Ramos (cell line): ENCODE measurements around the gene RNU1-3.
"Not testable (repeated sequence)": the region's sequence is repeated elsewhere in the genome, so short reads cannot be mapped to it uniquely, and the experiment has no call there.

Experiments
- in situ Hi-C: fragments of 300-500 bp; cut with MboI; formaldehyde crosslinking; loops from one replicate; pipeline ENCODE4 v1.14.3; 2022; ENCODE audit warnings: low sequenced_read_pairs; ENCODE audit not compliant: unreplicated experiment

The RNU1-3 gene

DNA sequence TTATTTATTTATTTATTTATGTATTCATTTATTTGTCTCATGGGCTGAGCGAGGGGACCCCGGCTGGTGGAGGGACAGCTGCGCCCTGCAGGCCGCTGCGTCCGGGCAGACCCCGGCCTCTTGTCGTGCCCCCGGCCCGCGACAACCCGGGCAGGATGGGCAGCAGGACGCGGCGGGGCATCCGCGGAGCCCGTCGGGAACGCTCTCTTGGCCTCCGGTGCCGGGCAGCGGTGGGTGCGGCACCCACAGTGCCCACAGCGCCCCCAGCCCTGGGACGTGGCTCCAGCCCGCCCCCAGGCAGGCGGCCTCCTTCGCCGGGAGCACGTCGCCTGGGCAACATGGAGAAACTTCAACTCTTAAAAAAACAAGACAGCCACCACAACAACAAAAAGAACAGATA lies 8.5 kb downstream of the RNU1-3 start:
- in situ Hi-C loops, result not testable (repeated sequence)

- in situ Hi-C loops, result not testable (repeated sequence)
Observed at GRCh38 chr1:16656981-16657683, 9.6 kb downstream of the RNU1-3 start.

DNA sequence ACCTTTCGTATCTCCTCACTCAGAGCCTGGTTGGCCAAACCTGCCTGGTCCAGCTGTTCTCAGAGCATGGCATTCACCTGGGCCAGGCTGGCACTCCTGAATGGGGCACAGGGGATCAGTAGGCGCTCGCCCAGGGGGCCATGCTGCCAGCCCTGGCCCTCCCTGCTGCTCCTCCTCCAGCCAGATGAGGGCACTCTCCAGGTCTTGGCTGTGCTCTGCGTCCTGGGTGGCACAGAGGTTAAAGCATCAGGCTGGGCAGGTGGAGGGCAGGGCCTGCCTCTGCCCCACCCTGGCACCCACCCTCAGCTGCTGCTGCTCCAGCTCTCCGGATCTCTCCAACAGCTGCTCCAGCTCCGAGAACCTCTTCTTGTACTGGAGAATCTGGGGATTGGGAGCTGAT lies 10.2 kb downstream of the RNU1-3 start:
- in situ Hi-C loops, result not testable (repeated sequence)

GRCh38 chr1:16651560-16651959 lies 15.2 kb downstream of the RNU1-3 start:
- in situ Hi-C loops, result not testable (repeated sequence)

DNA sequence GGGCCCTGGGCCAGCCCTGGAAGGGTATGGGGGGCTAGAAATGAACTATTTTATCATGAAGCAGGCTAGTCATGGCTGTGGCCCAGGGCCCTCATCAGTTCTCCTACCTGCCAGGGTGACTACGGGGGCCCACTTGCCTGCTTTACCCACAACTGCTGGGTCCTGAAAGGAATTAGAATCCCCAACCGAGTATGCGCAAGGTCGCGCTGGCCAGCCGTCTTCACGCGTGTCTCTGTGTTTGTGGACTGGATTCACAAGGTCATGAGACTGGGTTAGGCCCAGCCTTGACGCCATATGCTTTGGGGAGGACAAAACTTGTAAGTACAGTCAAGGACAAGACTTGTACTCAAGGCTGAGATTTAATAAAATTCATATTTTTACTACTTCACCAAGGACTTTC lies 16.8 kb downstream of the RNU1-3 start:
- in situ Hi-C loops, result loop anchor here (25.0 kb wide), 1 partner anchor 787 kb away; the partner anchor contains the start of gene RCC2

GRCh38 chr1:16649390-16649789 lies 17.4 kb downstream of the RNU1-3 start:
- in situ Hi-C loops, result loop anchor here (25.0 kb wide), 1 partner anchor 788 kb away; the partner anchor contains the start of gene RCC2

- in situ Hi-C loops, result loop anchor here (25.0 kb wide), 1 partner anchor 789 kb away; the partner anchor contains the start of gene RCC2
Observed at GRCh38 chr1:16648756-16649155, 18.0 kb downstream of the RNU1-3 start.

DNA sequence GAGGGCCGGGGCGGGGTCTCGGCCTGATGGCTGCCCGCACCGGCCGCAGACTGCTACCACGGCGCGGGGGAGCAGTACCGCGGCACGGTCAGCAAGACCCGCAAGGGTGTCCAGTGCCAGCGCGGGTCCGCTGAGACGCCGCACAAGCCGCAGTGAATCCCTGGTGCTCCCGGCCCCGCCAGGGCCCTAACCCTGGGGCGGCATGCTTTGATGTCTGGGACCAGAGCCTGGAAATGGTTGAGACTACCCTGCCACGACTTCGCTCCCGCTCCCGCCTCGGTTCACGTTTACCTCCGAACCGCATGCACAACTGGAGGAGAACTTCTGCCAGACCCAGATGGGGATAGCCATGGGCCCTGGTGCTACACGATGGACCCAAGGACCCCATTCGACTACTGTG lies 18.5 kb downstream of the RNU1-3 start:
- in situ Hi-C loops, result loop anchor here (25.0 kb wide), 1 partner anchor 789 kb away; the partner anchor contains the start of gene RCC2

DNA sequence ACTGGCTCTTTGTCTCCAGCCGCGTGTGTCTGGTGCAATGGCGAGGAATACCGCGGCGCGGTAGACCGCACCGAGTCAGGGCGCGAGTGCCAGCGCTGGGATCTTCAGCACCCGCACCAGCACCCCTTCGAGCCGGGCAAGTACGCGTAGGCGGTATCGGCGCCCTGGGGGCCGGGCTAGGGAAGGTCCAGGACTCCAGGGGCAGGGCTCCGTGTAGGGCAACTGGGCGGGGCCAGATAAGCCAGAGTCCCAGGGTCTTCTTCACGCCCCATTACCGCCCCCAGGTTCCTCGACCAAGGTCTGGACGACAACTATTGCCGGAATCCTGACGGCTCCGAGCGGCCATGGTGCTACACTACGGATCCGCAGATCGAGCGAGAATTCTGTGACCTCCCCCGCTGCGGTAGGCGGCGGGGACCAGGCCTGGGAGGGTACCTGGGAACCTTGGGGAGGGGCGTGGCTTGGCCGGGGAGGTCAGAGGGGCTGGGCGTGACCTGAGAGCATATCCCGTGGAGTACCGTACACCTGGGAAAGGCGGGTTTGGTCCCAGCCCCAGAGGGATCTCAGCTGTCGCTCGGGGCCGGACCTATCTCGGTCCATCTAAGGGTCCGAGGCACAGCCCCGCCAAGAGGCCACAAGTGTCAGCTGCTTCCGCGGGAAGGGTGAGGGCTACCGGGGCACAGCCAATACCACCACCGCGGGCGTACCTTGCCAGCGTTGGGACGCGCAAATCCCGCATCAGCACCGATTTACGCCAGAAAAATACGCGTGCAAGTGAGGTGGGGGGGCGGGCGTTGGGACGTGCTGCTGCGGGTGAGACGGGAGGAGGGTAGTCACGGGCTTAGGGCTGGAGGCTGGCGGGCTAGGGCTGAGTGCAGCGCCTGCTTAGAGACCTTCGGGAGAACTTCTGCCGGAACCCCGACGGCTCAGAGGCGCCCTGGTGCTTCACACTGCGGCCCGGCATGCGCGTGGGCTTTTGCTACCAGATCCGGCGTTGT lies 19.3 kb downstream of the RNU1-3 start:
- in situ Hi-C loops, result loop anchor here (25.0 kb wide), 1 partner anchor 790 kb away; the partner anchor contains the start of gene RCC2

DNA sequence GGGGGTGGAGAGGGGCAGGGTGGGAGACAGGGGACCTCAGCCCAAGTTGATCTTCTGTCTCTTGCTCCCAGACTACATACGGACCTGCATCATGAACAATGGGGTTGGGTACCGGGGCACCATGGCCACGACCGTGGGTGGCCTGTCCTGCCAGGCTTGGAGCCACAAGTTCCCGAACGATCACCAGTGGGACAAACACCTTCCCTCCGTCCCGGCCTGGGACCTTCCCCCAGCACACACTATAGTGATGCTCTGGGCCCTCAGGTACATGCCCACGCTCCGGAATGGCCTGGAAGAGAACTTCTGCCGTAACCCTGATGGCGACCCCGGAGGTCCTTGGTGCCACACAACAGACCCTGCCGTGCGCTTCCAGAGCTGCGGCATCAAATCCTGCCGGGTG lies 20.0 kb downstream of the RNU1-3 start:
- in situ Hi-C loops, result loop anchor here (25.0 kb wide), 1 partner anchor 791 kb away; the partner anchor contains the start of gene RCC2

GRCh38 chr1:16646061-16646664 lies 20.6 kb downstream of the RNU1-3 start:
- in situ Hi-C loops, result loop anchor here (25.0 kb wide), 1 partner anchor 791 kb away; the partner anchor contains the start of gene RCC2

DNA sequence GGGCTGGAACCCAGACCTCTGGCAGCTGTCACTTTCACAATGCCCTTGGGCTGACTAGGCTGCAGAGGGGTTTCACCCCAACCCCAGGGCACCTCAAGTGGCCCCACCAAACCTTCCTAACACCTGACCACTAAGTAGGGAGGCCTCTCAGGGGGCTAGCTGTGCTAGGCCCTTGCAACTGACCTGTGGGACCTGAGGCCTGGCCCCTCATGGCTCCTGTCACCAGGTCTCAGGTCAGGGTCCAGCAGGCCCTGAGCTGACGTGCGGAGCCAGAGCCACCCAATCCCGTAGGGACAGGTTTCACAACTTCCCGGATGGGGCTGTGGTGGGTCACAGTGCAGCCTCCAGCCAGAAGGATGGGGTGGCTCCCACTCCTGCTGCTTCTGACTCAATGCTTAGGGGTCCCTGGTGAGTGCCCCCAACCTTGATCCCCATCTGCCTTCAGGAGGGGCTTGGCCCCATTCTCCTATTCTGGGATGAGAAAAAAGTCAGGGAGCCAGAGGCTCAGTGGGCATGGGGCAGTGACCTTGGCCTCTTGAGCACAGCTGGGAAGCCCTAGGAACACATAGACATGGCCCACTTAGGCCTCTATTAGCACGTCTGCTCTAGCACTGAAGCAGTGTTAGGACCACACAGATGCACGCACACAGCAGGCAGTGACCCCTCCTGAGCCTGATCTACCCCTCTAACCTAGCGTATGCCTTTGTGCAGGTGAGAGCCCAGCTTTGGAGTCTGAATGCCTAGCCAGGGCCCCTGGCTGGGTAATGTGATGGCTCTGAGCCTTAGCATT lies 21.3 kb downstream of the RNU1-3 start:
- in situ Hi-C loops, result loop anchor here (25.0 kb wide), 1 partner anchor 792 kb away; the partner anchor contains the start of gene RCC2

DNA sequence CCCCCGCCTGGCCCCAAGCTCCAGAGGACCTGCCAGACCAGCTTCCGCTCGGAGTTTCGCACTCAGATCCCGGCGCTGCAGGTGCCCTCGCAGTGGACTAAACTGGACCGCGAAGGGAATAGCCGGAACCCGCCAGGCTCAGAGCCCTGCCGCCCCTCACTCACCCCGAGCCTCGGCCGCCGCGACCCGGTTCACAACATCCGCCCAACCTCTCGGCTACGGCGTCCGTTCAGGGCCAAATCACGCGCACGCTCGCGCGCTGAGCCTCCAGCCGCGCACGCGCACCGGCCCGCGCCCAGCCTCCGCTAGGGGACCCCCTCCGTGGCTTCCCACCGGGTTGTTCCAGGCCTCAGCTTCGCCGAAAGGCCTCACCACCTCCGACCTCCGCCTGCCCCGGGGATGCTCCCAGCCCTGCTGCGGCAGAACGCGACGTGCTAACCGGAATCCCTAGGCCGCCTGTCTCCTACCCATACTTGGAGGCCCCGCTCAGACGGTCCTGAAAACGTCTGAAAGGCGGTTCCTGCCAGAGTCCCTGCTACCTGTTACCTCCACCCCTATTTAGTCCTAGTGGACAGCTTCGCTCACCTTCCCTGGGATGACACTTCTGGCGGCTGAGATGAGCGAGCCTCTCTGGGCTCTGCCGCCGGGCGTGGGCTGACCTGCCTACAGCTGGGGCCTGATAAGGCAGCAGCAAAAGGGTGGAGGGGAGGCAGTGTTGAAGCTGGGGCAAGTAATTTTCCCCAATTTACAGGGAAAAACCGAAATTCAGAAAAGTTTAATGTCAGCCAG lies 22.1 kb downstream of the RNU1-3 start:
- in situ Hi-C loops, result loop anchor here (25.0 kb wide), 1 partner anchor 793 kb away; the partner anchor contains the start of gene RCC2

- in situ Hi-C loops, result loop anchor here (25.0 kb wide), 1 partner anchor 793 kb away; the partner anchor contains the start of gene RCC2
Observed at GRCh38 chr1:16644193-16644481, 22.6 kb downstream of the RNU1-3 start.

- in situ Hi-C loops, result loop anchor here (25.0 kb wide), 1 partner anchor 794 kb away; the partner anchor contains the start of gene RCC2
Observed at GRCh38 chr1:16643476-16644192, 23.1 kb downstream of the RNU1-3 start.

DNA sequence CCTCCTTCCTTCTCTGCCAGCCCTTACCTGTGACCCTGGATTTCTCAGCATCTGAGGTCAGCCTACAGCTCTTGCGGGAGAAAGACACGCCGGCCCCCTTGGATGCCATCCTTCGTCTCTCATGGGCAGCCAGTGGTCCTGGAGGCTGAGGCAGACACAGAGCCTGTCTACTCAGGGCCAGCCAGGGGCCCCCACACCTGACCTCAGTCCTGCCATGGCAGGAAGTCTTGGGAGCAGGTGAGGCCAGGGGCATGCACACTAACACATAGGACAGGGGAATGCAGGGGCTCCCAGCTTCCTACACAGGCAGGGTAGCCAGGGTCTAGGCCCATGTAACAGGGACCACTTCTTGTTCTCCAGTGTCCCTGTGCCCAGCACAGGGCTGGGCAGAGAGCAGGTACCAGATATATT lies 23.7 kb downstream of the RNU1-3 start:
- in situ Hi-C loops, result loop anchor here (25.0 kb wide), 1 partner anchor 794 kb away; the partner anchor contains the start of gene RCC2

DNA sequence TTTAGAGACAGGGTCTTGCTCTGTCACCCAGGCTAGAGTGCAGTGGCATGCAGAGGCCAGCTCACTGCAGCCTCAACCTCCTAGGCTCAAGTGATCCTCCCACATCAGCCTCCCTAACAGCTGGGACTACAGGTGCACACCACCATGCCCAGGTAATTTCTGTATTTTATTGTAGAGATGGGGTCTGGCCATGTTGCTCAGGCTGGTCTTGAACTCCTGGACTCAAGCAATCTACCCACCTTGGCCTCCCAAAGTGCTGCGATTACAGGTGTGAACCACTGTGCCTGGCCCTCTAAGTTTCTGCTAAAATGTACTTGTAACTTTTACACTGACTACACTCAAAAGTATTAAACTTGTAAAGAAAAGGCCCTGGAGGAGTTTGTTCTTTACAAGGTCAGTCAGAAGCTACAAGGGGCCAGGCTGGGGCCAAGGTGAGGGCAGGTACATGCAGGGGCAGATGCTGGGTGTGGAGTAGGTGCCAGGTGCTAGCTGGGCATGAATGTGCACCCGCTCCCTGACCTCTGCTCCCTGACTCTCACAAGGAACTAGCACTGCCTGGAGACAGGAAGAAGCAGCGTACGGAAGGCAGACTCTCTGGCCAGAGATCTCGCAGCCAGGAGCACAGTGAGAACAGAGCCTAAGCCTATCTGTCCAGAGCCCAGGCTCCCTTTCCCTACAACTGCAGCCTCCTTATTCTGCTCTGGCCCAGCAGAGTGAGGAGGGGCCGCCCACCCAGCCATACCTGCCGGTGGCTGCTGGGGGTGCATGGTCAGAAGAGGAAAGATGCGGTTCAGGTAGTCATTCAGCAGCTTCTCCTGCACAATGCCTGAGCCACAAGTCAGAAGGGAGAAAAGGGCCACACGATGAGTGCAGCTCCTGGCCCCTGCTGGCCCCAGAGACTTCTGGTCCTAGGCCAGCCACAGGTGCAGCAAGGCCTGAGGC lies 24.5 kb downstream of the RNU1-3 start:
- in situ Hi-C loops, result loop anchor here (25.0 kb wide), 1 partner anchor 795 kb away; the partner anchor contains the start of gene RCC2
